A549 (cell line): Measurements from ENCODE around the gene PMP22. TPM values are rescaled to one million over a fixed set of nuclear protein-coding genes. Genes with fewer than 3 reads are reported as not detected.

Experiments
- ATAC-seq, 2 experiments: fragments of 200-7000 bp in 1 of 2; fragments of >200 bp in 1 of 2; cut with Nextera tagmentation in 1 of 2; cut with Tn5 transposase in 1 of 2; 3 replicates each; pipeline versions ENCODE4 v1.8.0 to v1.9.1; 2018 to 2020; ENCODE audit warnings: mild to moderate bottlenecking in 1 of 2, moderate library complexity in 1 of 2
- CTCF ChIA-PET: fragments of 300-600 bp; sonication (Branson Sonifier 250); formaldehyde crosslinking; extraction: SDS; loops from one replicate; lab custom pipeline; 2021; ENCODE audit warnings: antibody characterized with exemption, inconsistent platforms; lab: Yijun Ruan, JAX
- POLR2A ChIA-PET: fragments of 350-600 bp; formaldehyde crosslinking; extraction: SDS; loops from one replicate; lab custom pipeline; 2021; ENCODE audit warnings: antibody characterized with exemption, inconsistent platforms; lab: Yijun Ruan, JAX
- DNase-seq, 2 experiments: peaks; one replicate each; pipeline versions ENCODE4 v3.0.0 to v3.0.0-alpha.2; 2011 to 2016; ENCODE audit warnings: low read depth in 1 of 2, low spot score in 1 of 2
- FAIRE-seq: peaks from 2 replicates; lab custom pipeline; 2011; peaks lifted over from hg19 to GRCh38; lab: Jason Lieb, UNC
- H3K27ac ChIP-seq, 2 experiments: fragments of >200 bp; sonication (Bioruptor Twin); formaldehyde crosslinking; 3 replicates each; pipeline ENCODE4 v1.5.1; 2016 to 2017
- H3K4me1 ChIP-seq: fragments of >200 bp; sonication (Bioruptor Twin); formaldehyde crosslinking; 3 replicates; pipeline ENCODE4 v1.6.1; 2016
- H3K4me2 ChIP-seq: fragments of >200 bp; sonication (Bioruptor Twin); formaldehyde crosslinking; 3 replicates; pipeline ENCODE4 v1.6.1; 2016
- H3K4me3 ChIP-seq: fragments of >200 bp; sonication (Bioruptor Twin); formaldehyde crosslinking; 3 replicates; pipeline ENCODE4 v1.5.1; 2016
- H3K9me3 ChIP-seq: fragments of >200 bp; sonication (Bioruptor Twin); formaldehyde crosslinking; 3 replicates; pipeline ENCODE4 v1.6.1; 2016
- BCL3 ChIP-seq: fragments of >200 bp; sonication (Bioruptor Twin); formaldehyde crosslinking; IDR thresholded peaks from 3 replicates; pipeline ENCODE4 v1.6.1; 2016
- CTCF ChIP-seq: fragments of >200 bp; sonication (Bioruptor Twin); formaldehyde crosslinking; IDR thresholded peaks from 3 replicates; pipeline ENCODE4 v1.5.1; 2016
- EP300 ChIP-seq, 2 experiments: fragments of >200 bp; sonication (Bioruptor Twin); formaldehyde crosslinking; IDR thresholded peaks; 2 replicates in 1 of 2; 3 replicates in 1 of 2; pipeline ENCODE4 v1.6.1; 2016 to 2017
- ESRRA ChIP-seq: fragments of 150-350 bp; IDR thresholded peaks from 2 replicates; pipeline ENCODE4 v1.6.1; 2014; ENCODE audit warnings: mild to moderate bottlenecking, low read length, borderline replicate concordance
- HES2 ChIP-seq: fragments of >200 bp; sonication (Bioruptor Twin); formaldehyde crosslinking; IDR thresholded peaks from 2 replicates; pipeline ENCODE4 v1.6.1; 2016
- HEYL ChIP-seq: fragments of 250-450 bp; sonication (Bioruptor Pico); IDR thresholded peaks from 2 replicates; pipeline ENCODE4 v1.8.0; 2021; ENCODE audit warnings: mild to moderate bottlenecking, moderate library complexity
- HMGXB4 ChIP-seq: fragments of 250-450 bp; sonication (Bioruptor Pico); IDR thresholded peaks from 2 replicates; pipeline ENCODE4 v1.5.0; 2021; ENCODE audit warnings: mild to moderate bottlenecking, moderate library complexity, borderline replicate concordance
- HOXB5 ChIP-seq: fragments of 250-450 bp; sonication (Bioruptor Pico); IDR thresholded peaks from 2 replicates; pipeline ENCODE4 v1.5.0; 2020; ENCODE audit warnings: mild to moderate bottlenecking, moderate library complexity
- JUN ChIP-seq, 2 experiments: fragments of >200 bp; sonication (Bioruptor Twin); formaldehyde crosslinking; IDR thresholded peaks; 2 replicates in 1 of 2; 3 replicates in 1 of 2; pipeline ENCODE4 v1.6.1; 2016 to 2017
- MAX ChIP-seq: IDR thresholded peaks from 2 replicates; pipeline ENCODE4 v1.6.1; 2012
- NFE2L2 ChIP-seq: fragments of 150-350 bp; conservative IDR thresholded peaks from 2 replicates; pipeline ENCODE4 v1.6.1; 2014; ENCODE audit warnings: low read length
- NPAS2 ChIP-seq: fragments of 250-450 bp; sonication (Bioruptor Pico); IDR thresholded peaks from 2 replicates; pipeline ENCODE4 v1.8.0; 2022; ENCODE audit warnings: mild to moderate bottlenecking, moderate library complexity, borderline replicate concordance
- NR3C1 ChIP-seq: fragments of >200 bp; sonication (Bioruptor Twin); formaldehyde crosslinking; IDR thresholded peaks from 3 replicates; pipeline ENCODE4 v1.6.1; 2017
- PBX3 ChIP-seq: IDR thresholded peaks from 2 replicates; pipeline ENCODE4 v1.6.1; 2012
- PHF8 ChIP-seq: fragments of 200-600 bp; sonication (generic); IDR thresholded peaks from 2 replicates; pipeline ENCODE4 v1.6.1; 2016; ENCODE audit warnings: low read depth, mild to moderate bottlenecking, antibody characterized with exemption, moderate library complexity, borderline replicate concordance
- POLR2AphosphoS2 ChIP-seq: conservative IDR thresholded peaks from 2 replicates; pipeline ENCODE4 v1.6.1; 2012; ENCODE audit warnings: low read length, improper control_type of control experiment, inconsistent platforms
- RAD21 ChIP-seq, 2 experiments: fragments of >200 bp in 1 of 2; sonication (Bioruptor Twin) in 1 of 2; formaldehyde crosslinking in 1 of 2; IDR thresholded peaks in 1 of 2; conservative IDR thresholded peaks in 1 of 2; 2 replicates in 1 of 2; 3 replicates in 1 of 2; pipeline ENCODE4 v1.6.1; 2012 to 2018; ENCODE audit warnings: inconsistent platforms in 1 of 2
- RCOR1 ChIP-seq: fragments of 150-350 bp; IDR thresholded peaks from 2 replicates; pipeline ENCODE4 v1.6.1; 2014; ENCODE audit warnings: antibody characterized with exemption, low read length, low read depth
- REST ChIP-seq: fragments of 200-600 bp; sonication (generic); IDR thresholded peaks from 2 replicates; pipeline ENCODE4 v1.6.1; 2016; ENCODE audit warnings: antibody characterized with exemption, mild to moderate bottlenecking, moderate library complexity
- RFX5 ChIP-seq: fragments of 450-650 bp; IDR thresholded peaks from 2 replicates; pipeline ENCODE4 v1.7.1; 2014; ENCODE audit warnings: antibody characterized with exemption, mild to moderate bottlenecking, moderate library complexity
- SMC3 ChIP-seq: fragments of >200 bp; sonication (Bioruptor Twin); formaldehyde crosslinking; IDR thresholded peaks from 3 replicates; pipeline ENCODE4 v1.6.1; 2018; ENCODE audit warnings: inconsistent platforms
- ZC3H11A ChIP-seq: fragments of 450-650 bp; IDR thresholded peaks from 2 replicates; pipeline ENCODE4 v1.6.1; 2014; ENCODE audit warnings: antibody characterized with exemption, mild to moderate bottlenecking
- ZFP36 ChIP-seq: fragments of 450-650 bp; IDR thresholded peaks from 2 replicates; pipeline ENCODE4 v1.6.1; 2014; ENCODE audit warnings: borderline replicate concordance; ENCODE audit not compliant: partially characterized antibody
- WGBS: methylation state at CpG from one replicate; pipeline ENCODE4 v1.1.6; 2017; ENCODE audit errors: missing lambda C conversion rate; 5-methylcytosine and 5-hydroxymethylcytosine counted together
- polyA plus RNA-seq, 4 experiments: library from polyadenylated mRNA; depleted of rRNA in 3 of 4; stranded (reverse); fragments of >200 nt; fragmentation: RNase III in 1 of 4; extraction: RNeasy Plus Mini Kit Qiagen cat#74134 plus additional on column Dnase treatment in 1 of 4; gene quantifications; 2 replicates in 3 of 4; 3 replicates in 1 of 4; pipeline ENCODE4 v1.2.3, GENCODE V29; 2011 to 2017

The PMP22 gene
- polyA plus RNA-seq, 2 of the 4 experiments (the other 2 are of a cell fraction), result 40.1 to 102 TPM

- peak; percentile 47 to 58; a peak in 3 of 6 replicates for ATAC-seq
- 95% methylated on average over 8 of the region's 8 CpGs for WGBS
- Histone ChIP-seq H3K9me3 (0 out of 3 replicates have a peak, but pooled peaks cover 2% of the 10 kb centered on the region), H3K4me2 (no peak overlapping the region), H3K4me1 (no peaks in the 10 kb centered on the region), H3K4me3 (no peak overlapping the region), H3K27ac (no peak overlapping the region)
- no peak for FAIRE-seq
- TF ChIP-seq CTCF (peak; percentile 51), EP300 (IDR thresholded peaks at IDR 0.05) (no peak), HES2 (no peak), NR3C1 (no peak), RAD21 (conservative IDR thresholded peaks at IDR 0.05 in 1 of 2, IDR thresholded peaks at IDR 0.05 in 1 of 2) (peak; percentile 47 to 67; a peak in 3 of 5 replicates)
- CTCF ChIA-PET, result interaction anchor here (0.6 to 8.0 kb wide), 13 partner anchors 10 to 716 kb away, joined by 3 to 78 read pairs (median 3); no protein-coding TSS in a partner anchor
- POLR2A ChIA-PET, result no interaction called here
- peak; percentile 31 to 47 for DNase-seq
These were observed 17.1 kb downstream of the PMP22 start for GRCh38 chr17:15247891-15248529.

- DNase-seq (no peak), FAIRE-seq (no peak), ATAC-seq (peak in 1 of 2 experiments; percentile 20; a peak in 3 of 6 replicates)
- POLR2A ChIA-PET, result no interaction called here
- CTCF ChIA-PET, result interaction anchor here (1.1 to 2.1 kb wide), 2 partner anchors 12 to 194 kb away, joined by 3 to 4 read pairs; no protein-coding TSS in a partner anchor
- H3K27ac ChIP-seq, result no peak overlapping the region
- no peak overlapping the region for H3K4me3 ChIP-seq
- WGBS, result 92% methylated on average over 5 of the region's 5 CpGs
- H3K4me2 ChIP-seq, result no peak overlapping the region
- no peaks in the 10 kb centered on the region for H3K4me1 ChIP-seq
- no peak for TF ChIP-seq BCL3
- no peak for TF ChIP-seq HOXB5
- no peak for TF ChIP-seq ZC3H11A
- no peak for TF ChIP-seq SMC3
- no peak for TF ChIP-seq JUN (IDR thresholded peaks at IDR 0.05)
- TF ChIP-seq ZFP36, result no peak
- TF ChIP-seq REST, result no peak
- no peak for TF ChIP-seq HEYL (CRISPR knock-in tag)
- no peak for TF ChIP-seq PHF8
- no peak for TF ChIP-seq HMGXB4 (CRISPR knock-in tag)
- TF ChIP-seq RFX5, result no peak
- TF ChIP-seq NPAS2 (CRISPR knock-in tag), result no peak
- no peak for TF ChIP-seq PBX3
- no peak for TF ChIP-seq RCOR1
- TF ChIP-seq POLR2AphosphoS2, result no peak
- no peak for TF ChIP-seq NFE2L2
- TF ChIP-seq ESRRA, result no peak
- TF ChIP-seq MAX, result no peak
- H3K9me3 ChIP-seq, result peaks cover 7% of the 10 kb centered on the region; the same call in 1 of the 3 replicates
These were observed 20.1 kb downstream of the PMP22 start for GRCh38 chr17:15245054-15245453.
